Left forelimb (tissue), 1 donor: Measurements from ENCODE around the gene GRB14.

Experiments
- DNase-seq: peaks from one replicate; pipeline ENCODE4 v3.0.0-alpha.2; 2018; ENCODE audit warnings: low spot score

Gene GRB14

DNA sequence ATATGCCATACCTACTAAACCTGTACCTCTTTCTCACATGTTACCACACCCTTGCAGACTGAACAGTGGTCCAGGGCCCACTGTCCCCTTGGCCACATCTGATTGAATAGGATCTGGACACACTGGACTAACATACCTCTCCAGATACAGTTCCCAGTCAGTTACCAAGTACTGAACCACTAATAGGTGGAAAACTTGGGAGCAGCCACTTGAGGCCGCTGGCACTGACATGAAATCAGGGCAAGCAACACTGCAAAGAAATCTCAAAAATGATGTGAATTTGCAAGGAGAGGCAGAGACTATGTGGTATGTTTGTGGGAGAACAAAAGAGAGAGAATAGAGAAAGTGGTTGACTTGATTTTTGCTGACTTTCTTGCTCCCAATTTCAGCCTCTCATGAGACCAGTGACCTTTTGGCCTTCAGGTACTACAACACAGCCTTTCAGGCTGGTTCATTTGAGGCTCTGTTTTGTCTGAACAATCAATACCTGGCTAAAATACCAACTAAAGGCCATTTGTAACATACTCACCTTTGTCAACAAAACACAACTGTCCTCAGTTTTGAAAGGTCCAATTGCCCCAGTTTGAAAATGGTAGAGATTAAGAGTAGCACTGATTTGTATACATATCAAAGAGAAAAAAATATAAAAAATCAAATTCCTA is 7.8 kb downstream of the GRB14 start:
- no peak for DNase-seq

GRCh38 chr2:164609790-164610189 is 11.5 kb downstream of the GRB14 start:
- no peak for DNase-seq

DNA sequence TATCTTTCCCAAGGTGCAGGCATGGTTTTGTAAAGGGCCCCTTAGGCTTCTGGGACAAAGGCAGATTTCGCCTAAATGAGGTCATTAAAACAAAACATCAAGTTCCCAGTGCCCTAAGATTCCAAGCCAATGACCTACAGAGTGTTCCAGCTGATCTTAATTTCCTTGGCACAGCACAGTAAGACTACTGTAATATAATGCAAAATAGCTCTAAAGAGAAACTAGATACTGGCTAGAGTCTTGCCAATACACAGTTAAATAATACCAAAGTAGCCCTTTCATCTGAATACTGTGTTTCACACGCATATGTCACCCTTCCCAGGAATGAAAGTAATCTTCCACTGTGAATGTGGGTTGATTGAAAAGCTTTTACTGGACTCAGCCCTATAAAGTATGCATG is 14.7 kb downstream of the GRB14 start:
- no peak for DNase-seq

DNA sequence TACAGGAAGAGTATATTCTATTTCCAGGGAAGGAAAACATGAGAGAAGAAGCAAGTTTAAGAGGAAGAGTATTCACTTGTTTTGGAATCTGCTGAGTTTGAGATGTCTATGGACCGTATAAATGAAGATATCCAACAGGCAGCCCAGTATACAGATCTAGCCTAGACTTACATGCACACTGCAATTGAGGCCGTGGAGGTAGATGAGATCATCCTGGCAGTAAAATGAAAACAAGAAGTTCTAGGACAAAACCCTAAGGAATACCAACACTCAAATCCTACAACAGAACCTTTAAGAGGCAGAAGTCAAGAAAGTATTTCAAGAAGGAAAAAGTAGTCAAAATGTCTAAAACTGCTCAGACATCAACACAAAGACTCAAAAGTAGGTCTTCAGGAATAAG is 16.0 kb downstream of the GRB14 start:
- DNase-seq: no peak

- DNase-seq: no peak
These were observed 20.5 kb downstream of the GRB14 start for GRCh38 chr2:164600763-164601162.

DNA sequence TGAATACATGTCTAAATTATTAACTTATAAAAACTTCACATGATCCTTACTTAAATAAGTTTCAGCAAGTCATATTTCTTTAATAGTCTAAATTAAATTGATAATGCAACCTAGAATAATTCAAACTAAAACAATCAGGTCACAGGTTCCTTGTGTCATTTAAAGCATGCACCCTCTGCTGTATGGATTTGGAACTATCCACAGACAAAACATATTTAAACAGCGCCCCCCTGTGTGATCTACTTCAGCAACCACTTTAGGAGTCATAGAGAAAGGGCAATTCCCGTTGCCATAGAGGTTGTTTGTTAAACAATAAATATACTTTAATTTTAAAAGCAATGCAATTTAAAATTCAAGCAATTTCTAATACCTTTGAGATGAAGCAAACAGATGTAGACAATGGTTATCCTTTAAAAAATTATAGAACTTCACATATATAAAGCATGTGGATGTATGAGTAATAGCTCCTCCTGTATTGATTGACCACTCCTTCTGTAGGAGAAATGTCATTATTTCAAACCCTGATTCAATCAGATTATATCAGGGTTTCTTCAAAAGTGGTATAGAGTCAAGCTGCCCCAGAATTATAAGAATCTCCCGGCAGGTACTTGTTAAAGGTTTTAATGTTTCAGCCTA is 21.2 kb downstream of the GRB14 start:
- no peak for DNase-seq

- no peak for DNase-seq
These were observed 23.3 kb downstream of the GRB14 start for GRCh38 chr2:164597983-164598382.

GRCh38 chr2:164595031-164595430 is 26.3 kb downstream of the GRB14 start:
- no peak for DNase-seq

DNA sequence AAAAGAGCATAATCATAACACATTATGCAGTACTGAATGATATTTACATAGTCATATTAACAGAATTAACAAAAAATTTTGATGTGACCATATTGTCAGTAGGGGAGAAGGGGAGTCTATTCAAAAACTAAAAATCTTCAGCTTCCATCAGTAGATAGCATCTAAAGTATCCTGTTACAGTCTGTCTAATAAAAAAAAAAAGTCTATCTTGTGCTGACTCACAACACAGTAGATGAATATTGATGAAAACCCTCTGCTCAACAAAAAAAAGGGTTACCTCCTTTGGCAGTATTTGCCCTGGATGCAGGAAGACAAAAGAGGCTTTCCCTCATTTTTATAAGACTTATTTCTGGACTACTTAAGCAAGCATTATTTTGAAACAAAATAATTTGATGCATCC is 27.3 kb downstream of the GRB14 start:
- DNase-seq: no peak

DNA sequence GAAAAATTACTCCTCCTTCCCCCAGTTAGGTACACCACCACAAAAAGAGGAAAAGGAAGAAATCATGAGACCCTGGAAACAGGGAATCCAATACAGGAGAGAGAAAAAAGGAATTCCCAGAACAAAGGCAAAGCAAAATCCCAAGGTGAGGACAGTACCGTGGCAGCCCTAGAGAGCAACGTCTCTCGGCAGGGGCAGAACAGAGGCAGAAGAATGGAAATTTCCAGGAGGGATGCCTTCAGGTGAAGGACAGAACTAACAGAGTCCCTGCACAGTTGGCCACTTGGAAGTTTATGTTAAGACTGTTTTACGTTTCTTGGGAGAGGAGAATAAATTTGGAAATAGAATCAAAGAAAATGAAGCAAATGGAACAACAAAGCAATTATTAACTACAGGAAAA is 27.7 kb downstream of the GRB14 start:
- DNase-seq: no peak

DNA sequence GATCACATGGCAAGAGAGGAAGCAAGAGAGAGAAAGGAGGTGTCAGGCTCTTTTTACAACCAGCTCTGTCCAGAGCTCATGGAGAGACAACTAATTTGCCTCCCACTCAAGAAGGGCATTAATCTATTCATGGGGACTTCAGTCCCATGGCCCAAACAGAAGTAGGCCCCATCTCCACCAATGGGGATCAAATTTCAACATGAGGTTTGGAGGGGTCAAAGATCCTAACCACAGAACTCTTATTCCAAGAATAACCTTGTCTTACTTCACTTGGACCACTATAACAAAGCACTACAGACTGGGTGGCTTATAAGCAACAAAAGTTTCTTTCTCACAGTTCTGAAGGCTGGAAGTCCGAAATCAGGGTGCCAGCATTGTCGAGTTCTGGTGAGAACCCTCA is 31.8 kb downstream of the GRB14 start:
- no peak for DNase-seq

- no peak for DNase-seq
These were observed 40.2 kb downstream of the GRB14 start for GRCh38 chr2:164581050-164581449.

DNA sequence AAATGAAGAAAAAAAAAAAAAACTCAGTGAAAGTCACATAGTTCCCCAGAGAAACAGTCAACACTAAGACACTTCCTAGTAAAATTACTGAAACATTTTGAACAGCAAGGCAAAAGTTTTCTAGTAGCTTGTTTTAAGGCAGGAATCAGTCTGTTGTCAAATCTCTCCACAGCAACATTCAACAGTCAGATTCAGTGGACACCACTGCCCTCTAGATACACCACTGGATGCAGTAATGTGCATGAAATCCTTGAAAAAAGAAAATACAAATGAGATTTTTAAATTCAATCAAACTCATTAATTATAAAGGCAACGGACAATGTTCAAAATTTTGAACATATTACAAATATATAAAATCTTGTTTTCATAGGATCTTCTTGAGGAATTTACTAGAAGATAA is 46.4 kb downstream of the GRB14 start:
- DNase-seq: no peak

DNA sequence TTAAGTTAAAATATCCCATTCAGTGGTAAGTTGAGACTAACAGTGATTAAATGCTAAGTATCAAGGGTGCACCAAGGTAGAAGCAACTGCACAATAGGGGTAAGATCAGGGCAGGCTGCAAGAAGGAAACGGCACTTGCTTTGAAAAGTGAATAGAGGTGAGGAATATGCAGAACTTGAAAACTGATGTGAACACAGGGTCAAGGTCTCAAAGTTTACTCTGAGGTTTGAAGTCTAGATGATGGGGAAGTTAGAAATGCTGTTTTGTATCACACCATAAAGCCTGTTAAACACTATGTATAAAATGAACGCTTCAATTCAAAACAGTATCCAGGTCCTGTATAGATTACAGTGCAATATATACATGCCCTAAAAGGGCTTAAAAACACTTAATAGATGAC is 50.8 kb downstream of the GRB14 start:
- DNase-seq: no peak

DNA sequence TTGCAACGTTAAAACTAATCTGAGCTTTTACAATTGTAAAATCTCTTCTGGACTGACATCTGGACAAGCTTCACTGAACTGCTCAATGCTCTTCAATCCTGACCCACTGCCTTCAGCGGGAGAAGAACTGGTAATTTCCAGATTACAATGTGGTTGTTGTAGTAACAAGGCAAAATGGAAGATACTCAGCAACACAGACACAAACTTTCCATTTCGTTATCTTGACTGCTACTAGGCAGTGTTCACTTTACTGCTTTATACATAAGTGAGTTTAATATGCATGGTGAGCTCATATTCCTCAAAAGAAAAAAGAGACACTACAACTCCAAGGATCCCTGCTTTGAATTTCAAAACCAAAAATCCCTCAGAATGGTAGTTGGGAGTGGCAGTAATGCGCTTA is 51.9 kb downstream of the GRB14 start:
- no peak for DNase-seq

DNA sequence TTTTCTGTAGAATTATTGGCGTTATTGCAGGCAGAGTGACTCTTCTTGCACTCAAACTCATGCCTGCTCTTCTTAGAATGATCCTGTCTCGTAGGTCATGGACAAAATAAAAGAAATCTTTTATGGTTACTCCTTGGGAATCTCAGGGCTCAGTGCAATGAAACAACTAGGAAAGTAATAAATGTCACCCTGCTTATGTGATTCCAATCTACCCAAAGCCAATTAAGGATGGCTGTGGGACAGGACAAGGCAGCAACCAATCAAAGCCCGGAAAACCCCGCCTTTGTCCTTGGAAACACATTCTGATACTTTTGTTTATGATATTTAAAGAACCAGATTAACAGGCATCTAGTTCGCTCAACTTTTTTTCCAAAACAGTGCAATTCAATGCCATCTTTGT is 53.0 kb downstream of the GRB14 start:
- no peak for DNase-seq

- DNase-seq: no peak
These were observed 53.8 kb downstream of the GRB14 start for GRCh38 chr2:164567335-164567989.

- DNase-seq: no peak
These were observed 55.9 kb downstream of the GRB14 start for GRCh38 chr2:164565359-164565758.

DNA sequence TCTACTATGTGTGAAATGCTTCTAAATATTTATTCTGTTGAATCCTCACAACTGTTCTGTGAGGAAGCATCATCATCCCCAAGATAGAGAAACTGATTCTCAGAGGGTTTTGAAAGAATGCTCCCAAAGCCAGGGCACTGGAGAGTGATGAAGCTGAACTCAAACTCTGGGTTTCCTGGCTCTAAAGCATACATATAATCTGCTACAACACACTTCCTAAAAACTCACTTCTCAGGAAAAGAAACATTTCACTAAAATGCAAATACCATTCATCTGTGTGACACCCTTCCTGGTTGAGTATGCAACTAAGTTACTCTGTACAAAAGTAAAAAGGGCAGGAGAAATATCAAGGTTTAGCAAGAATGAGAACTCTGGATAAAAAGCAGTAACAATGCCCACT is 58.6 kb downstream of the GRB14 start:
- DNase-seq: no peak

- DNase-seq: no peak
These were observed 59.3 kb downstream of the GRB14 start for GRCh38 chr2:164561991-164562390.

DNA sequence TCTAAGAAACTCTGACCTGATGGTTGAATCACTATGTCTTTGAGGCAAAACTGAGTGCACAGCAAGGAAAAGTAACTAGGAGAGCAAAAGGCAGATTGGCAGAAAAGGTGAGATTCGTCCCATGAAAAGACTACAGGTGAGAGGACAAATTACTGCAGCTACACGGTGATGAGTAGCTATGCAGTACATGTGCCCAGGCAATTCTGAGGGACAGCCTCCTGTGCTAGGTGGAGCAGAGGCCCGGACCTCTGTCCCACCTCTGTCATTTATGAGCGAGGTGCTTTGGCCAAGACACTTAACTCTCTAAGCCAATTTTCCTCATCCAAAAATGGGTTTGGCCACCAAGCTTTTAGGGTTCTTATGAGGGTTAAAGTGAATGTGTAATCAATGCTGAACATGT is 59.9 kb downstream of the GRB14 start:
- no peak for DNase-seq

DNA sequence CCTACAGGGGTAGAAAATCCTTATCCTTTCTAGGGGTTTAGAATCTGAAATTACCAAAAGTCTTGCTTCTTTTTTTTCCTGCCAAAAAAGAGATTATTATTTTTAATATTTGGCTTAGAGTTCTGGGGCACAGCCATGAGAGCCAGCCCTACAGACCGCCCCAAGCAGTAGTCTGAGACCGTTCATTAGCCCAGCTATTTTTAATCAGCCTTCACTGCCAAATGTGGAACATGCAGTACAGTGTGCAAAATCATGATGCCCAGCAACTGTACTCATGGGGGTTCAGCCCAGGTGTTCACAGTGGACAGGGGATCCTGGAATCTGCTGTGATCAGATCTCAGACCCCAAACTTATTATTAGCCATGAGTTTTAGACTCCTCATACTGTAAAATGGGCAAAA is 60.4 kb downstream of the GRB14 start:
- DNase-seq: no peak

GRCh38 chr2:164560181-164560792 is 61.0 kb downstream of the GRB14 start:
- no peak for DNase-seq
